GM21786 (cell line): Measurements from ENCODE around the gene DEUP1.
"Not testable (repeated sequence)": the region's sequence is repeated elsewhere in the genome, so short reads cannot be mapped to it uniquely, and the experiment has no call there.

Source experiments
- ATAC-seq: cut with Tn5 transposase; IDR thresholded peaks from one replicate; pipeline ENCODE4 v1.9.1; 2021; ENCODE audit not compliant: unreplicated experiment

DEUP1 gene

GRCh38 chr11:93359396-93359795, 28.9 kb downstream of the DEUP1 start:
- ATAC-seq, result no peak

- ATAC-seq, result no peak
Measured at GRCh38 chr11:93361435-93361834, 30.9 kb downstream of the DEUP1 start.

GRCh38 chr11:93368022-93368421, 37.5 kb downstream of the DEUP1 start:
- ATAC-seq, result no peak

- ATAC-seq, result no peak
Measured at GRCh38 chr11:93370260-93370659, 39.7 kb downstream of the DEUP1 start.

- ATAC-seq, result no peak
Measured at GRCh38 chr11:93389737-93390136, 59.2 kb downstream of the DEUP1 start.

- no peak for ATAC-seq
Measured at GRCh38 chr11:93392867-93393266, 62.3 kb downstream of the DEUP1 start.

GRCh38 chr11:93393386-93393785, 62.8 kb downstream of the DEUP1 start:
- ATAC-seq, result no peak

GRCh38 chr11:93394488-93394887, 63.9 kb downstream of the DEUP1 start:
- ATAC-seq, result no peak

GRCh38 chr11:93396316-93396715, 65.8 kb downstream of the DEUP1 start:
- no peak for ATAC-seq

- ATAC-seq, result no peak
Measured at GRCh38 chr11:93403930-93404329, 73.4 kb downstream of the DEUP1 start.

GRCh38 chr11:93407777-93408401, 77.3 kb downstream of the DEUP1 start:
- ATAC-seq, result no peak

- ATAC-seq, result no peak
Measured at GRCh38 chr11:93410441-93410840, 79.9 kb downstream of the DEUP1 start.

- no peak for ATAC-seq
Measured at GRCh38 chr11:93411705-93412104, 81.2 kb downstream of the DEUP1 start.

- no peak for ATAC-seq
Measured at GRCh38 chr11:93432247-93432646, 101.7 kb downstream of the DEUP1 start.

- ATAC-seq, result not testable (repeated sequence)
Measured at GRCh38 chr11:93443232-93443631, 112.7 kb downstream of the DEUP1 start.

GRCh38 chr11:93444617-93445073, 114.1 kb downstream of the DEUP1 start:
- no peak for ATAC-seq

GRCh38 chr11:93458286-93458685, 127.7 kb downstream of the DEUP1 start:
- no peak for ATAC-seq

- ATAC-seq, result not testable (repeated sequence)
Measured at GRCh38 chr11:93463666-93464065, 133.1 kb downstream of the DEUP1 start.

GRCh38 chr11:93464927-93465540, 134.5 kb downstream of the DEUP1 start:
- ATAC-seq, result no peak

- no peak for ATAC-seq
Measured at GRCh38 chr11:93467054-93467453, 136.5 kb downstream of the DEUP1 start.

GRCh38 chr11:93468290-93468689, 137.7 kb downstream of the DEUP1 start:
- no peak for ATAC-seq

- no peak for ATAC-seq
Measured at GRCh38 chr11:93474123-93474522, 143.6 kb downstream of the DEUP1 start.

GRCh38 chr11:93476796-93477195, 146.3 kb downstream of the DEUP1 start:
- no peak for ATAC-seq
